Colon (tissue), 2 donors: ENCODE measurements around the gene SMC1B.
"Not testable (repeated sequence)": the region's sequence is repeated elsewhere in the genome, so short reads cannot be mapped to it uniquely, and the experiment has no call there.

Experiments used
- FAIRE-seq: peaks from 2 replicates; lab custom pipeline; 2012; peaks lifted over from hg19 to GRCh38; lab: Jason Lieb, UNC
- donor health status: control.
- donor health status: control.

The SMC1B gene

DNA sequence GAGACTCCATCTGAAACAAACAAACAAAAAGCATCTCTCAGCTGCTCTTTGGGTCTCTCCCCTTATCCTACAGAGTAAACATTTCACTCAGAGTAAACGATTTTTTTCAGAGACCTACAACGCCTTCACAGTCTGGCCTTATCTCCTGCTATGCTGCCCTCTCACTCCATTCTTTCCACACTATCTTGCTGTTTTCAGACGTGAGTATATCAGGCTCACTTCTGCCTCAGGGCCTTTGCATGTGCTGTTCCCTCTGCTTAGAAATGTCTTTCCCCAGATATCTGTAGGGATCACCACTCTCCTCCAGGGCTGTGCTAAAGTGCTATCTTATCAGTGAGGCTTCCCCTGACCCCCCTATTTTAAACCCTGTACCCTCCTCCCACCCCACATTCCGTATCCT is 6.6 kb upstream of the SMC1B start:
- FAIRE-seq, result no peak

DNA sequence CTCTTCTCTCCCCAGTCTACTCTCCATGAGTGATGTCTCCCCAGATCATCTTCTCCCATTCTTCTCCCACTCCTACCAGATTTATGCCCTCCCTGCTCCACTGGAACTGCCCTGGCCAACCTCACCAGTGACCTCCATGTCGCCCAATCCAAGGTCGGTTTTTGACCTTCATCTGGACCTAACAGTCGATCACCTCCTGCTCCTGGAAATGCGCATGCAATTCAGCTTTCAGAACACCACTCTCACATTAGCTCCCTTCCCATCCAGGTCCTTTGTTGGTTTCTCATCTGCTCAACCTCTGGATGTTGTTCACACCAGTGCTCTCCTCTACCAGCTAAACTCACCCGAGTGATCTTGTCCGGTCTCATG is 5.4 kb upstream of the SMC1B start:
- FAIRE-seq, result no peak

DNA sequence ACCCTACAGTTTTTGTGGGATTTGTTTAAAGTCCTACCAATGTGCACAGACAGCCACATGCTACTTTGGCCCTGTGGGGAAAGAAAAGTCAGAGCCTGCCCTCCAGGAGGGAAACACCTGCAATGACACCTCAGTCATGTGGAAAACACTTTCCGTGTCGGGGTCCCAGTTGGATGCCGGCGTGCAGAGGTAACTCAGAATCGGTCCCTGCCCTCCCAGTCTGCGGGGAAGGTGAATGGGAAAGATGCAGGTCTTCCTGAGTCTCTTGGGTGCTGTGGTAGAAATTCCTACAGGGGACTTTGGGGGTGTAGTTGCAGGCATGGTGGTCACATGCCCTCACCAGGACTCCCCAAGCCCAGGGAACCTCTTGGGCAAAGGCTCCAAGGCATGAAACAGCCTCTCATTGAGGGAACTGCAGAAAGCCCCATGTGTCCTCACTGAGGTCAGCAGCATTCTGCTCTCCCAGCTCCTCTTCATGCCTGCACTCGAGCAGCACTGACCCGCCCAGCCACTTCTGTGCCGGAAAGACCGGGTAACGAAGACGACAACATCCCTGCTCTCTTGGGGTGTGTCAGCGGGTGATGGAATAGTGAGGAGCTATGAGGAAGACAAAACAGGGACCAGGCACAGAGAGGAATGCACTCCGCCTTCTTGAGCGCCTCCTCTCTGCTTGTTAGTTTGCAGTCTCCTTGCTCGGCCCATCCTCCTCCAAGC is 4.8 kb upstream of the SMC1B start:
- FAIRE-seq, result no peak

DNA sequence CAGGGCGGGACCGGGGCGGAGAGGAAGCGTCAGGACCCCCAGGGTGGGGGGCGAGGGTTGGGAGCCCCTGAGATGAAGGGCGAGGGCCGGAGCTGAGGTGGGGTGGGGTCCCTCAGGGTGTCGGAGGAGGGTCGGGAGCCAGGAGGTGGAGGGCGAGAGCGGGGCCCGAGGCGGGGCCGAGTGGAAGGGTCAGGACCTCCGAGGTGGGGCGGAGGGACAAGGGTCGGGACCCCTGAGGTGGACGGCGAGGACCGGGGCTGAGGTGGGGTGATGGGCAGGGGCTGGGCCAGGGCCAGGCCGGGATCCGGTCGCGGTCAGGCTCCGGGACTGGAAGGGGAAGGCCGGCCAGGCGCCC is 409 bp downstream of the SMC1B start:
- FAIRE-seq, result no peak

DNA sequence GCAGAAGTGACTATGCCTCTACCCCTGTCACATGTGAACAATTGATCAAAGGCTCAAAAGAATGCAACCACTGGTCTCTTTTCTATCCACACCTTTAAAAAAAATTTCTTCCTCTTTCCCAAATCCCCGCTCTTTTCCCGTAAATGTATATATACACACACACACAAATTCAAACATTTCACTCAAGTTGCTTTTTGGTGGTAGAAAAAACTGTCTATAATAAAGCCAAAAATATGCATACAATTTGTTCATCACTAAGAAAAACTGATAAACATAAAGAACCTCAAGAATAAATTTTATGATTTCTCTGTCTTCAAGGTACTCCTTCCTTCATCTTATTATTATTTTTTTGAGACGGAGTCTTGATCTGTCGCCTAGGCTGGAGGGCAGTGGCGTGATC is 5.6 kb downstream of the SMC1B start:
- no peak for FAIRE-seq

DNA sequence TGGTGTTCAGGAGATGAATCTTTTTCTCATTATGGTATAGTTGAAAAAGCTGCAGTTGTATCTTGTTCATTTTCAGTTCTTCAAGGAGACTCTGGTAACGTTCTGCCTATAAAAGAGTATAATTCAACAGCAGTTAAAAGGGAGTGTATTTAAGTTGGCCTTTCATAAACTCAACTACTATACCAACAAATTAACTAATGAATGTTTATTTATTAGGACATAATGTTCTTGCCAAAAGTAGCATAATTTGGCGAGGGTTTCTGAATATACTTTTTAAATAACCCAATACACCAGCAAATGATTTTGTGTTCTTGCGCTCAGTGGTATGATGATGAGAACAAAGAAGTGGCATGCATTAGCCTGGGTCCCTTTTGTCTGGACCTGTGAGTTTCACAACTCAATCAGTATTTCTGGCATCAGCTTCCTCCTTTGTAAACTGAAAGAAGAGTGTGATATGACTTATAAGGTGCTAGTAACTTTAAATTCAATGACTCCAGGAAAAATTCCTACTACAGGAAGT is 10.9 kb downstream of the SMC1B start:
- FAIRE-seq, result no peak

DNA sequence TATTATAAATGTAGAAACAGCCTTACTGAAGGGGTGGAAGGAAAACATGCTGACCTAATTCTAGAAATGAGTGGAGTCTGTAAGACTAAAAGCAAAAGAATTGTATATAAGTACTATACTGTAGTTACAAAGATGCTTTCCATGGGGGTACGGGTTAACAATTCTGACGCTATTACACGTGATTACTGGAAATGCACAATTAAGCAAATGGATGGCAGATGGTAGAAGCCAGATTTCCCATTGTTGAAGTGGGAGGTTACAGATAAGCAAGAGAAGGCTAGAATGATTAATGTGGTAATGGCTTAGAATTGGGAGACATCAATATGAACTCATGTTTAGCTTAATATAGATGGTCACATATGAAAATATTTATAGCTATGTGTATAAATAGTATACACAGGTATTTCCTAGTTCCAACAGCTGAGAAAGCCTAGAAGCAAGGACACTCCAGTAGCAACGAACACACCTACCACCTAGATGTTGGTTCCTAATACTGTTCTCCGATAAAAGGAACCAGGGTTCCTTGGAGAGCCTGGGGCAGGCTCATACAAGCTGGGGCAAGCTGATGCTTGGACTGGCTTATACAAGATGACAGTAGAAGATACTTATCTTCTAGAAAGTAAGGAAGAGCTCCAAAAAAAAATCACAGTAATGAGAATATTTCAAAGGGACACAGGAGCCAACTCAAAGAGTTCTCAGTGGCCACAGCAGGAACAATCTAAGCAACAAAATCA is 13.5 kb downstream of the SMC1B start:
- FAIRE-seq, result no peak

DNA sequence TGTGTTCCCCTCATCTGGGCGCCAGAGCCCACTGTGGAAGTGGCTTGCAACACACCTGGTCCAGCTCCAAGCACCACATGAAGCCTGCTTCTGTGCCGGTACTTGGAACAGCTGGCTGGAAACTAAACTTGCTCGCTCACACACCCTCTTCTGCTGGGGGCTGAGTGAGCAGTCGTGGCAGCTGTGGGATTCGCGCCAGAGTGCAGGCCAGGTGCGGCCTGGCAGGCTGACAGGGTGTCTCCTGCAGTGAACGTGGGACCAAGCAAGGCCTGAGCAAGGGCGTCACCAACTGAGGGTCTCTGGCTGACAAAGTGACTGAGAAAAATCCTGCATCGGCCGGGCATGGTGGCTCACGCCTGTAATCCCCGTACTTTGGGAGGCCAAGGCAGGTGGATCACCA is 15.2 kb downstream of the SMC1B start:
- no peak for FAIRE-seq

DNA sequence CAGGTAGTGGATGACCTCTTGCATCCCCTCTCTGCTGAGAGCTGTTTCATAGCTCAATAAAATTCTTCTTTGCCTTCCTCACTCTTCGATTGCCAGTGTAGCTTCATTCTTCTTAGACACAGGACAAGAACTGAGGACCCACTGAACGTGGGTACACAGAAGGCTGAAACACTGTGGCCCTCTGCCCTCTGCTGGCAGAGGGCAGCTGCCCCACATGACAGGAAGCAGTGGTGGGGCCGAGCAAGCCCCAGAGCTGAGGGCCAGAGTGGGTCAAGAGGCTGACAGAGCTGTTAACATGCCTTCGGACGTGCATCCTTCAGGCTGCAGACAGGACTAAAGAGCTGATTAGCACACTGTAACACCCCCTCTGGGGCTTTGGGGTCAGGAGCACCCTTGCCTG is 15.6 kb downstream of the SMC1B start:
- FAIRE-seq, result no peak

DNA sequence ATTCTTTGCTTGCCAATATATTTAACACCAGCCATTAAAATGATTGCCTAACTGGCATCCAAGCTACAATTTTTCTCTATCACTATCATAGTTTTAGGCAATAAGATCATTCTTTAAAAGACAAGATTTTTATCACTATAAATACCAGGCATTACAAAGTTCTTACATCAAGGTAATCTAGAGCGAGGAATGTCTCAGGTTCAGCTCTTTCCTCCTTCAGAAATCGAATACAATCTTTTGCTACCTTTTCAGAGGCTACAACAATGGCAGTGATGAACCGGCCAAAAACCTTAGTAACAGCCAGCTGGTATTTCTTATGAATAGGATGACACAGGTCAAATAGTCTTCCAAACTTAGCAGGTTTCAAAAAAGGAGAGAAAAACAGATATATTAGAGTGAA is 23.9 kb downstream of the SMC1B start:
- FAIRE-seq, result no peak

DNA sequence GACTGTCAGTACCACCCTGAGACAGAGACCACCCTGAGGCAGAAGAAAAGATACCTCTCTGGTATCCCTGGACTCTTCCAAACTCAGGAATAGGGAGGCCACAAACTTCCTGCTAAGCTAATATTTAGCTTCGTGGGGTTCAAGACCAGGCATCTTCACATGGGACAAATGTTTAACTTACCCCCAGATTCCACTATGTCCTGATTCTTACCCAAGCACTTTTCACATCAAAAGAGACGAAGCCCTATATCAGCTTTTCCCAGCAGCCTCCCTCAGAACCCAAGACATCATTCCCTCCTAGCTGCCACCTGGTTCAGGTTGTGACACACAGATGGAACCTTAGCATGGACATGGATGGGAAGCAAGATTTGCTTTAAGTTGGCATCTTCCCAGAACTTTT is 32.1 kb downstream of the SMC1B start:
- FAIRE-seq, result no peak

DNA sequence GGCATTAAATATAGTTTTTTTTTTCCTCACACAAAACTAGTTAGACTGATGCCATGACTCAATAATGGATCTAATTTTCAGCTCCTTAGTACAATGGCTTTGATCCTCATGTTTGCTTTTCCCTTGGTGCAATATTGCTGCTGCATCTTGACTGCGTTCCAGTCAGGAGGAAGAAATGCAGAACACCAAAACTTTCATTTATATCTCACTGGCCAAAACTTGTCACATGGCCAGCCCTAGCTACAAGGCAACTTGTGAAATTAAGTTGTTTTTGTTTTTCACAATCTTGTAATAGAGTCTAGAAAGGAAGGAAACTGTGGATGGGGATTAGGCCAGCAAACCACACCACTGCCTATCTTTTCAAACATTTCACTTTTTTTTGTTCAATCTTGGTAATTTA is 36.7 kb downstream of the SMC1B start:
- FAIRE-seq, result no peak

DNA sequence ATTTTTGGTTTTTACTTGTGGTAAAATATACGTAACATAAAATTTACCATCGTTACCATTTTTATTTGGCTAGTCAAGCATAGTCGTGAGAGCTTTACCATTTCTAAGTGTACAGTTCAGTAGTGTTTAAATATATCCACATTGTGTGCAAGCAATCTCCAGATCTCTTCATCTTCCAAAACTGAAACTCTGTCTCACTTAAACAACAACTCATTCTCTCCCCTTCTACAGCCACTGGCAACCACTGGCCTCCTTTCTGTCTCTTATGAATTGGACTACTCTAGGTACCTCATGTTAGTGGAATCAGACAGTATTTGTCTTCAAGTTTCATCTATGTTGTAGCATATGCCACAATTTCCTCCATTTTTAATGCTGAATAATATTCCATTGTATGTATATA is 37.4 kb downstream of the SMC1B start:
- no peak for FAIRE-seq

DNA sequence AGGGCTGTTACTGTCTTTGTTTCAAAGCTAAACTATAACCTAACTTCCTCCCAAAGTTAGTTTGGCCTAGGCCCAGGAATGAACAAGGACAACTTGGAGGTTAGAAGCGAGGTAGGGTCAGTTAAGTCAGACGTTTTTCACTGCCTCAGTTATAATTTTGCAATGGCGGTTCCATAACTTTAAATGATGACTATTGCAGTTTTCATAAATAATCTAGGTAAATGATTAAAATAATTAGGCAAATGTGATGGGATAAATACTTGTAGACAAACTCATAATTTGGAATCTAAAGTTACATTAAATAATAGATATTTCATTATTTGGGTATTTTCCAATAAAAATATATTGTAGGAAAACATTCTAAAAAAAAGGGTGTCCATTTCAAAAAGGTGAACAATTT is 39.8 kb downstream of the SMC1B start:
- FAIRE-seq, result not testable (repeated sequence)

DNA sequence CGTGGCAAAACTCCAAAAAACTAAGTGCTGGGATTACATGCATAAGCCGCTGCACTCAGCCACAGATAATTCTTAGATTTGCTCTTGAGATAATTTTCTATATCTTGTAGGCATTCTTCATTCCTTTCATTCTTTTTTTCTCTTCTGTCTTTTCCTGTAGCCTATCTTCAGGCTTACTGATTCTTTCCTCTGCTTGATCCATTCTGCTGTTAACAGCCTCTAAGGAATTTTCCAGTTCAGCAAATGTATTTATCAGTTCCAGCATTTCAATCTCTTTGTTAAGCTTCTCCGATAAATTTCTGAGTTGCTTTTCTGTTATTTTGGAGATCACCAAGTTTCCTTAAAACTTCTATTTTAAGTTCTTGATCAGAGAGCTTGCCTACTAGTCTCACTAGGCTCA is 46.7 kb downstream of the SMC1B start:
- FAIRE-seq, result no peak

DNA sequence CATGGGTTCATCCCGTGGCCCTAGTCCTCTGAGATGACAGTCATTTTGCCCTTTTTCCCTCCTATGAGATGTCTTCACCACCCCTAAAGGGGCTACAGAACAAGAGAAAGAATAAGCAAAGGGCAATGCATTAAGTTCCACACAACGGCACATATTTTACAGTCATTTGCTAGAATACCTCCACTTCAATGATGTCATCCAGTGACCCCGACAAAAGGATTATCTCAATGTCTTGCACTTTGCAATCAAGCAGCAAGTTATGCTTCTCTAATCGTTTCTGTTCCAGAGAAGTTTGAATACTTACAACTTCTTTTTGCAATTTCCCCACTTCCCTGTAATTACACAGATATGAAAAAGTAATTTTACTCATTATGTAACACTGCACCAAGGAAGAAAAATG is 53.8 kb downstream of the SMC1B start:
- no peak for FAIRE-seq

DNA sequence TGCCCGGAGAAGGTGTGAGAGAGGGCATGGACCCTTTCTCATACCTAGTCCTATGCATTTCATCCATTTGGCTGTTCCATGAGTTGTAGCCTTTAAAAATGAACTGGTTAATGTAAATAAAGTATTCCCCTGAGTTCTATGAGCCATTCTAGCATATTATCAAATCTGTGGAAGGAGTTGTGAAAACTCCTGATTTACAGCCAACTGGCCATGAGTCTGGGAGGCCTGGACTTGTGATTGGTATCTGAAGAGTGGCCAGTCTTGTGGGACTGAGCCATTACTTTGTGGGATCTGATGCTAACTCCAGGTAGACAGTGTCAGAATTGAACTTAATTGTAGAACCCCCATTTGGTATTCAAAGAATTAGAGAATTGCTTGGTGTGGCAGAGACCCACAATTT is 55.3 kb downstream of the SMC1B start:
- no peak for FAIRE-seq

DNA sequence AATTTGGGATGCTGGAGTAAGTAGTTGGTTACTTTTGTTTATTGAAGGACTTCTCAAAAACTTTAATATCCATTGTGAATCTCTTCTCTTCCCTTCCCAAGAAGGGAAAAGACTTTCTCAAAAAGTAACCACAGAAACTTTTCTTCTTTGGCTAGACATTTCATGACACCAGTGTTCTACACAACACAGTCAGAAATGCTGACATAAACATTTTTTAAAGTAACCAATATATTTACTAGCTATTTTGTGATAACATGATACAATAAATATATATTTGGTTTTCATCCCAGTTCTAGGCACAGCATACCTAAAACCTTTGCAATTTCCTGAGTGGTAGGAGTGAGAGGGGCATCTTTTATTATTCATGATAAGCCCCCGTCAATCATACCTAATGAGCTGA is 55.9 kb downstream of the SMC1B start:
- FAIRE-seq, result no peak

DNA sequence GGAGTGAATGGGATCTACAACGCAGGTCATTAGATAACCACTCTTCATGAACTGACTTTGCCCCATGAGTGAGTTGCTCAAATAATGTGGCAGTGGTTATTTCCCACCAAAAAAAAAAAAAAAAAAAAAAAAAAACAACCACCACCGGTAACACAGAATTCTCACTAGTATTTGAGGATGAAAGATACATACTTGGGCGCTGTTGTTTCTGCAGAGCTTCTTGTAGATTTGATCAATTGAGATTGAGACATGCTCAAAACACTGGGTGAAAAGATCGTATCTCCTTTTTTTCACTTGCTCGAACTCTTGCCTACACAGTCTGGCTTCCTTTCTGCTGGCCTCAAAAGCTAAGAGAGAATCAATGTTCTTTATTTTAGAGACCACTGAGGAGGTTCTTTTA is 59.6 kb downstream of the SMC1B start:
- FAIRE-seq, result no peak

DNA sequence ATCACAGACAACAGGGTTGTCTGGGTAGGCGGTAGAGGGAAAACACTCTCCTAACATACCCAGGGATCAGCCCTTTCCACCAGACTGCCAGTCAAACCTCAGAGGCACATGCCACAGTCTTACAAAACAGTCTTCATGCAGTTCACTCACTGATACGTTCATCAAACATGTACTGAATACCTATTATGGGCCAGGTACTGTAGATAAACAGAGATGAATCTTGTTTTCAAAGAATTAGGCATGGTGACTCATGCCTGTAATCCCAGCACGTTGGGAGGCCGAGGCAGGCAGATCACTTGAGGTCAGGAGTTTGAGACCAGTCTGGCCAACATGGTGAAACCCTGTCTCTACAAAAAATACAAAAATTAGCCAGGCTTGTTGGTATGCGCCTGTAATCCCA is 60.6 kb downstream of the SMC1B start:
- not testable (repeated sequence) for FAIRE-seq

DNA sequence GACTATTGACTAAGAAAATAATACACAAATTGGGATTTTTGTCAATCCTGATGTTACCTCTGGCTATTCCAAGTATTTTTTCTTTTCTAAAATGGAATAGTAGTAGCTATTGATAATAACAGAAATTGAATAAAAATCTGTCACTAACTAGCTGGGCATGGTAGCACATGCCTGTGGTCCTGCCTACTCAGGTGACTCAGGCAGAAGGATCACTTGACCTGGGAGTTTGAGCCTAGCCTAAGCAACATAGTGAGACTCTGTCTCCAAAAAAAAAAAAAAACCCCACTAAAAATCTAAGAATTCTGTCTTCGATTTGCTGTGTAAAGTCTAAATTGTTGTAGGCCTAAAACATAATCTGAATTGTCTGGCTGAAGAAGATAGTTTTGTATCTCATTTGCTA is 61.4 kb downstream of the SMC1B start:
- no peak for FAIRE-seq

DNA sequence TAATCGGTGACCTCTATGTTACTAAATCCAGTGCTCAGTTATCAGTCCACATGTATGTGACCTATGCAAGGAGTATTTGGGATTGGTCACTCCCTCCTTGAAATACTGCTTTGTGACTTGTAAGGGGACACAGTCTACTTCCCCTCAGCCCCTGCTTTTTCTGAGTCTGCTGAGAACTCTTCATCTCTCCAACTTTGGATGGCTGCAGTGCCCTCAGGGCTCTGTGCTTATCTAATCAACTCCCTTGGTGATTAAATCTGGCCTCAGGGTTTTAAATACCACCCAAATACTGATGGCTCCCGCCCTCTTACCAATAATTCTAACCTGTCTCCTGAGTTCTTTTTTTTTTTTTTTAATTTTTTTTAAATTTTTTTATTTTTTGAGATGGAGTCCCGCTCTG is 63.5 kb downstream of the SMC1B start:
- no peak for FAIRE-seq

DNA sequence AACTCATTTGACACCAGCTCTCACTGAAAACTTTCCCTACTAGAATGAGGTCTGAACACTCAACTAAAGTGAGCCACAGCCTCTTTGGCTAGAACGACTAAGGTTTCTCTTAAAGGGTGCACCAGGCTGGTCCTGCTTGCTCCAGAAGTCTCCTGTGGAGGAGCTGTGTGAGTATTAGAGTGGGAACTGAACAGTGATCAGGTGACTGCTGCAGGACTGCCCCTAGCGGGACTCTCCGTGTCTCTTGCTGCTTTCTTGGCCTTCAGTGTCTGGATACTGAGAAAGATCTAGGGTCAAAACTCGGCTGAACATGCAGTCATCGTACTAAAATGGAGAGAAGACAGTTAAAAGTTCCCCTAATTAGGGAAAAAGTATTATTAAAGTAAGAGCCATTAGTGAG is 69.1 kb downstream of the SMC1B start:
- FAIRE-seq, result no peak

DNA sequence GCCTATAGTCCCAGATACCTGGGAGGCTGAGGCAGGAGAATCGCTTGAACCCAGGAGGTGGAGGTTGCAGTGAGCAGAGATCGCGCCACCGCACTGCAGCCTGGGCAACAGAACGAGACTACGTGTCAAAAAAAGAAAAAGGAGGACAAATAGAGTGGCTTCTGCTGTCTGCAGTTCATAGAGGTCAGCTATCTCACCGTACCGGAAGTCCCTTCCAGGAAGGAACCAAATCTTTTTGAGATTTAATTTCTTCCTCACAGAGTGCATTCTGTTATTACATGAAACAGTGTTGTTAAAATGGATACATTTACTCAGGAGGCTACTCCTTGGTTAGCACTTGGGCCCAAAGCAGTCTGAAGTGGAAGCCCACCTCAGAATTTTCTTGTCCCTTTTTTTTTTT is 70.3 kb downstream of the SMC1B start:
- FAIRE-seq, result no peak
